ENCODE results near the gene GDF15.
"Not testable (repeated sequence)": the region's sequence is repeated elsewhere in the genome, so short reads cannot be mapped to it uniquely, and the experiment has no call there.

GDF15 gene

GRCh38 chr19:18392417-18392816 lies 6.5 kb downstream of the GDF15 start:
- DNase-seq (ENCODE audit: low spot score) = no peak

GRCh38 chr19:18392926-18393325 lies 7.0 kb downstream of the GDF15 start:
- no peak for DNase-seq (ENCODE audit: low spot score)

GRCh38 chr19:18393836-18394235 lies 7.9 kb downstream of the GDF15 start:
- no peak for DNase-seq (ENCODE audit: low spot score)

GRCh38 chr19:18396471-18397241 lies 10.7 kb downstream of the GDF15 start:
- no peak for DNase-seq (ENCODE audit: low spot score)

- no peak for DNase-seq (ENCODE audit: low spot score)
Observed at GRCh38 chr19:18397242-18398202, 11.6 kb downstream of the GDF15 start, which contains the start of gene LRRC25. Gene LRRC25 (minus strand): TSS chr19:18397622. CDS start chr19:18396963, 659 bp downstream.

GRCh38 chr19:18399008-18399407 lies 13.1 kb downstream of the GDF15 start:
- DNase-seq (ENCODE audit: low spot score) = no peak

GRCh38 chr19:18401580-18402112 lies 15.7 kb downstream of the GDF15 start:
- no peak for DNase-seq (ENCODE audit: low spot score)

- DNase-seq (ENCODE audit: low spot score) = not testable (repeated sequence)
Observed at GRCh38 chr19:18402455-18403248, 16.7 kb downstream of the GDF15 start.

GRCh38 chr19:18405754-18406153 lies 19.8 kb downstream of the GDF15 start:
- DNase-seq (ENCODE audit: low spot score) = not testable (repeated sequence)

GRCh38 chr19:18406749-18407148 lies 20.8 kb downstream of the GDF15 start:
- no peak for DNase-seq (ENCODE audit: low spot score)

- no peak for DNase-seq (ENCODE audit: low spot score)
Observed at GRCh38 chr19:18408053-18408476, 22.1 kb downstream of the GDF15 start.

GRCh38 chr19:18412610-18413239 lies 26.8 kb downstream of the GDF15 start:
- DNase-seq (ENCODE audit: low spot score) = no peak

GRCh38 chr19:18414504-18415177 lies 28.7 kb downstream of the GDF15 start:
- no peak for DNase-seq (ENCODE audit: low spot score)

- peak; percentile 88 for DNase-seq (ENCODE audit: low spot score)
Observed at GRCh38 chr19:18415178-18415867, 29.4 kb downstream of the GDF15 start.

- DNase-seq (ENCODE audit: low spot score) = peak; percentile 96
Observed at GRCh38 chr19:18416778-18417249, 30.9 kb downstream of the GDF15 start.

- DNase-seq (ENCODE audit: low spot score) = peak; percentile 93
Observed at GRCh38 chr19:18417250-18418028, 31.5 kb downstream of the GDF15 start.

- DNase-seq (ENCODE audit: low spot score) = no peak
Observed at GRCh38 chr19:18418029-18418482, 32.1 kb downstream of the GDF15 start.

GRCh38 chr19:18418483-18419194 lies 32.7 kb downstream of the GDF15 start:
- no peak for DNase-seq (ENCODE audit: low spot score)

All from left forelimb (tissue), 1 donor.